ENCODE data around the gene TLX2.

The TLX2 gene

DNA sequence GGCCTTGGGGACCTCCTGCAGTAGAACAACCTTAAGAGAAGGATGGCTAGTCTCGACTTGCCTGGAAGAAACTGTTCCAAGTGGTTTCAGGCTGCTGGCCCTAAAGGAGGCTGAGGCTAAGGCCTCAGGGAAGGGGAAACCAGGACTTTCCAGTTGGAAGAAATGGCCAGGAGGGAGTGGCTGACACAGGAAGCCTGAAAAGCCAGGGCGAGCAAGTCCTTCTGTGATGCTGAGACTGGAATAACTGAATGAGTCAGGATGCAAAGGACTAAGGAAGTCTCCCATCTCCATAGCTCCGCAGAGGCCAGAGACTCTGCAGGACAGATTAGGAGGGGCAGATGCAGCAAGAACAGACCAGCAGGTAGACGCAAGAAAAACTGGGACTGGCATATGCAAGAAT, 22.9 kb downstream of the TLX2 start:
- no peak overlapping the region for H2AFZ ChIP-seq (ENCODE audit: low read depth, low read length)
- peaks cover 15% of the 10 kb centered on the region for H3K36me3 ChIP-seq (ENCODE audit: insufficient read depth, low read length)
- H3K27me3 ChIP-seq (ENCODE audit: insufficient read depth, low read length): no peaks in the 10 kb centered on the region
- no peak overlapping the region for H3K4me3 ChIP-seq (ENCODE audit: low read length)
- H3K9me3 ChIP-seq (ENCODE audit: low read length): no peaks in the 10 kb centered on the region
- peaks cover 2% of the 10 kb centered on the region for H3K4me1 ChIP-seq (ENCODE audit: insufficient read depth, low read length)

DNA sequence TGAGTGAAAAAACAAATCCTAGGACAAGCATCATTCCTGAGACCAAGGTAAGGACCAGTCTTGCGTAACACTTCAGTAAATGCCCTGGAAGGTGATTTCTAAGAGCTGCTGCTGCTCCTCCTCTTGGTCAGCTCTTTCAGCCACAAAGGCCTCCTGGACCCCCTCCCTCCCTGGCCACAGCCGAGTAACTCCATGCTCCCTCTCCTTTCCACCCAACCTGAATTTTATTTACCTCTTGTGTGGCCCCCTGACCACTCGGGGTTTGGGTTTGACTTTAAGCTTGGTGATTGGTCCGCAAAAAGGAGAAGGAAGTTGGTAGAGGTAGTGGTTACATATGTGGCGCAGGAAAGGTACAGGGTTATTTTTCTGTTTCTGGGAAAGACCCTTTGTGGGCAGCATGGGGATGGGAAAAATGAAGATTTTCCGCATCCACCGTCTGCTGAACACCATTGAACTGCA, 24.7 kb downstream of the TLX2 start:
- peaks cover 4% of the 10 kb centered on the region for H3K36me3 ChIP-seq (ENCODE audit: insufficient read depth, low read length)
- no peaks in the 10 kb centered on the region for H3K4me1 ChIP-seq (ENCODE audit: insufficient read depth, low read length)
- H2AFZ ChIP-seq (ENCODE audit: low read depth, low read length): no peak overlapping the region
- H3K9me3 ChIP-seq (ENCODE audit: low read length): no peaks in the 10 kb centered on the region
- H3K27me3 ChIP-seq (ENCODE audit: insufficient read depth, low read length): no peaks in the 10 kb centered on the region
- no peak overlapping the region for H3K4me3 ChIP-seq (ENCODE audit: low read length)

- Histone ChIP-seq H3K9me3 (ENCODE audit: low read length) (no peaks in the 10 kb centered on the region), H3K36me3 (ENCODE audit: insufficient read depth, low read length) (no peaks in the 10 kb centered on the region), H2AFZ (ENCODE audit: low read depth, low read length) (no peak overlapping the region), H3K27me3 (ENCODE audit: insufficient read depth, low read length) (no peaks in the 10 kb centered on the region), H3K4me3 (ENCODE audit: low read length) (no peak overlapping the region), H3K4me1 (ENCODE audit: insufficient read depth, low read length) (no peaks in the 10 kb centered on the region)
Observed at GRCh38 chr2:74540291-74540690, 26.0 kb downstream of the TLX2 start.

DNA sequence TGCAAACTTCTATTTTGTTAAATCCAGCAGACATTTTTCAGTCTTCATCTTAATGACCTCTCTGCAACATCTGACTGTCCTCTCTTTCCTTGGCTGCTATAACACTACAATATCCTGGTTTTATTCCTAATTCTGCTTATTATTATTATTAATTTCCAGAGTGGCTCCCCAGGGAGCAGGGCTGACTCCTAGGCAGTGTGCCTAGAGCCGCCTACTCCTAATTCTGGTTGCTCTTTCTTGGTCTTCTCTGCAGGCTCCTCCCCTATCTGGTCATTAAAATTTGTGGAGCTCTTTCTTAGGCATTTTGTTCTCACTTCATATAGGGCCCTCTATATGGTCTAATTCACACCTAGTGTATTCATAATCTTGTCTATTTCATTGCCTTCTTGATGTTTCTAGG, 28.7 kb downstream of the TLX2 start:
- Histone ChIP-seq H3K4me1 (ENCODE audit: insufficient read depth, low read length) (no peaks in the 10 kb centered on the region), H3K27me3 (ENCODE audit: insufficient read depth, low read length) (no peaks in the 10 kb centered on the region), H3K36me3 (ENCODE audit: insufficient read depth, low read length) (no peaks in the 10 kb centered on the region), H3K9me3 (ENCODE audit: low read length) (no peaks in the 10 kb centered on the region), H3K4me3 (ENCODE audit: low read length) (no peak overlapping the region), H2AFZ (ENCODE audit: low read depth, low read length) (no peak overlapping the region)

DNA sequence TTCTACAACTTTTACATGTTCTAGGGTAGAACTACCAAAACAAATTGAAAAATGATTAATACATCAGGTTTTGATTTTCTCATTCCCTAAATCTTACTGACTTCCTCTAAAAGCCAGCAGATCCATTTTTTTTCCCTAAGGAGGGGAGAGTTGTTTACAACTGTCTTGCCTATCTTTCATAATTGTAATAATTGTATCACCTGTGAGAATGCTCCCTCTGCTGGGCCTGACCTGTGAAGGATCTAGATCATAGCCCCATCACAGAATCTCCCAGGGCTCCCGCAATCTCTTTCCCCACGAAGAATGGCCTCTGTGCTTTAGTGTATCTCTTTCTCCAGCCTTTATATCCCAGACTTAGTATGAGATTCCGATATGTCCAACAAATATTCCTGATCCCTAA, 30.4 kb downstream of the TLX2 start:
- Histone ChIP-seq H3K4me1 (ENCODE audit: insufficient read depth, low read length) (no peaks in the 10 kb centered on the region), H2AFZ (ENCODE audit: low read depth, low read length) (no peak overlapping the region), H3K36me3 (ENCODE audit: insufficient read depth, low read length) (peaks cover 11% of the 10 kb centered on the region)

DNA sequence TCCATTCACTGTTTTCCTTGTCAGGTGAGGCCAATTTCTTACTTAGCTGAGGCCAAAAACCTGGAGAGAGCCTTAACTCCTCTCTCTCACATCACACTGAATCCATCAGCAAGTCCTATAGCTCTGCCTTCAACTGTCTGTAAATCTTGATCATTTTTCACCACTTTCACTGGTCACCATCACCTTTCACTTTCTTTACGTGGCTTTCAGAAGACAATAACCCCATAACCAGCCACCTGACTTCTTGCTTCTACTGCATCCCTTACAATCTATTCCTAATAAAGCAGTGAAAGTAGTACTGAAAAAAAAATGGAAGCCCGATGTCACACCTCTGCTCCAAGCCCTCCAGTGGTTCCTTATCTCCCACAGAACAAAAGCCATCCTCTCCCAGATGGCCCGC, 31.8 kb downstream of the TLX2 start:
- Histone ChIP-seq H3K4me1 (ENCODE audit: insufficient read depth, low read length) (no peaks in the 10 kb centered on the region), H3K27me3 (ENCODE audit: insufficient read depth, low read length) (no peaks in the 10 kb centered on the region), H2AFZ (ENCODE audit: low read depth, low read length) (no peak overlapping the region), H3K36me3 (ENCODE audit: insufficient read depth, low read length) (peaks cover 21% of the 10 kb centered on the region), H3K4me3 (ENCODE audit: low read length) (no peak overlapping the region), H3K9me3 (ENCODE audit: low read length) (peaks cover 3% of the 10 kb centered on the region)

More for the DNA sequence above, 30.4 kb downstream of the TLX2 start:
- Histone ChIP-seq H3K27me3 (ENCODE audit: insufficient read depth, low read length) (no peaks in the 10 kb centered on the region), H3K9me3 (ENCODE audit: low read length) (no peaks in the 10 kb centered on the region), H3K4me3 (ENCODE audit: low read length) (no peak overlapping the region)

DNA sequence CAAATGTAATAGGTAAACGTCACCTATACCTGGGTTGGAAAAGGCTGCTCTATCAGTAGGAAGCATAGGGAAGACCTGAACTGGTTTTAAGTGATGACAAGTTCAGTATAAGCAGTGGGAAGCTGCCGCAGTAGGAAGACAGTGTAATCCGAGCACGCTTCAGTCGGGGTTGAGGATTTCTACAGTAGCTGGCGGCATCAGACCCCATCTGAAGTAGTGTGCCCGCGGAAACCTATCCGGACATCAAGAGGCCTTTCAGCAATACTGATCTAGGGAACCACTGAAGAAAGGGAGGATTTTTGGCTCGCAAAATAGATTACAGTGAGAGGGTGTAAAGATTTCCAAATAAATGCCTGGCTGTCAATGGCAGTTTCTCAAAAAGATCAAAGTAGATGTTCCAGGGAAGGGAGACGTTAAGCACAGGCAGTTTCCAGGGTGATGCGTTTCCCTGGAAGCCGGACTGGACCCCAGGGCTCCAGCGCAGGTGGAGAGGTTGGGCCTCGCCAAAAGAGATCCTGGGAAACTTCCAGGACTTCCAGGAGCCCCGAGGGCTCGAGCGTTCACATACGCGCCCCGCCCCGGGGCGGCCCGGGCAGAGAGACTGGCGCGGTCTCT, 34.1 kb downstream of the TLX2 start:
- peaks cover 3% of the 10 kb centered on the region for H3K9me3 ChIP-seq (ENCODE audit: low read length)

GRCh38 chr2:74548900-74549826, 34.9 kb downstream of the TLX2 start:
- H2AFZ ChIP-seq (ENCODE audit: low read depth, low read length): no peak overlapping the region
- H3K36me3 ChIP-seq (ENCODE audit: insufficient read depth, low read length): peaks cover 25% of the 10 kb centered on the region
- no peak overlapping the region for H3K4me3 ChIP-seq (ENCODE audit: low read length)
- H3K27me3 ChIP-seq (ENCODE audit: insufficient read depth, low read length): no peaks in the 10 kb centered on the region
- peaks cover 3% of the 10 kb centered on the region for H3K9me3 ChIP-seq (ENCODE audit: low read length)
- peaks cover 8% of the 10 kb centered on the region for H3K4me1 ChIP-seq (ENCODE audit: insufficient read depth, low read length)

More for the DNA sequence above, 34.1 kb downstream of the TLX2 start:
- Histone ChIP-seq H3K4me3 (ENCODE audit: low read length) (no peak overlapping the region), H3K4me1 (ENCODE audit: insufficient read depth, low read length) (peaks cover 8% of the 10 kb centered on the region), H3K36me3 (ENCODE audit: insufficient read depth, low read length) (peaks cover 25% of the 10 kb centered on the region), H2AFZ (ENCODE audit: low read depth, low read length) (no peak overlapping the region), H3K27me3 (ENCODE audit: insufficient read depth, low read length) (no peaks in the 10 kb centered on the region)

- Histone ChIP-seq H3K27me3 (ENCODE audit: insufficient read depth, low read length) (no peaks in the 10 kb centered on the region), H3K9me3 (ENCODE audit: low read length) (peaks cover 3% of the 10 kb centered on the region), H2AFZ (ENCODE audit: low read depth, low read length) (no peak overlapping the region), H3K4me1 (ENCODE audit: insufficient read depth, low read length) (peaks cover 9% of the 10 kb centered on the region), H3K4me3 (ENCODE audit: low read length) (no peak overlapping the region), H3K36me3 (ENCODE audit: insufficient read depth, low read length) (peaks cover 25% of the 10 kb centered on the region)
Observed at GRCh38 chr2:74550231-74550630, 36.0 kb downstream of the TLX2 start.

DNA sequence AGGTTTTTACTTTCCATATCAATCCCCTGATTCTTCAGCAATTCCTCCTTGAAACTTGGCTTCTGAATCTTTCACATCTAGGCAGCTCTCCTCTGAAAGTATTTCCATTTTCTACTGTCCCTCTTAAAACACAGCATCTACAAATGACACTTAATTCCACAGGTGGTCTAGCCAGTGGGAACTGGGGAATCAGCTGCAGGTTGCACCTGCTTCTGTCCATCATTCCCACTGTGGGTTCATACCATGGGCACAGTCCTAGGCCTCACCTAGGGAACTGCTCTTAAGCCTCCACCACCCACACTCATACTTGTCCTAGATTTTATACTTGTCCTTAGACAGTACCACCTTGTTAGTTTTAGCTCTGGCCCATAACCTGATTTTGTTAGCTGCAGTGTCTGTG, 37.3 kb downstream of the TLX2 start:
- H3K4me3 ChIP-seq (ENCODE audit: low read length): no peak overlapping the region
- H3K4me1 ChIP-seq (ENCODE audit: insufficient read depth, low read length): peaks cover 13% of the 10 kb centered on the region
- H3K36me3 ChIP-seq (ENCODE audit: insufficient read depth, low read length): peaks cover 28% of the 10 kb centered on the region
- peaks cover 3% of the 10 kb centered on the region for H3K9me3 ChIP-seq (ENCODE audit: low read length)
- H3K27me3 ChIP-seq (ENCODE audit: insufficient read depth, low read length): no peaks in the 10 kb centered on the region
- H2AFZ ChIP-seq (ENCODE audit: low read depth, low read length): no peak overlapping the region

DNA sequence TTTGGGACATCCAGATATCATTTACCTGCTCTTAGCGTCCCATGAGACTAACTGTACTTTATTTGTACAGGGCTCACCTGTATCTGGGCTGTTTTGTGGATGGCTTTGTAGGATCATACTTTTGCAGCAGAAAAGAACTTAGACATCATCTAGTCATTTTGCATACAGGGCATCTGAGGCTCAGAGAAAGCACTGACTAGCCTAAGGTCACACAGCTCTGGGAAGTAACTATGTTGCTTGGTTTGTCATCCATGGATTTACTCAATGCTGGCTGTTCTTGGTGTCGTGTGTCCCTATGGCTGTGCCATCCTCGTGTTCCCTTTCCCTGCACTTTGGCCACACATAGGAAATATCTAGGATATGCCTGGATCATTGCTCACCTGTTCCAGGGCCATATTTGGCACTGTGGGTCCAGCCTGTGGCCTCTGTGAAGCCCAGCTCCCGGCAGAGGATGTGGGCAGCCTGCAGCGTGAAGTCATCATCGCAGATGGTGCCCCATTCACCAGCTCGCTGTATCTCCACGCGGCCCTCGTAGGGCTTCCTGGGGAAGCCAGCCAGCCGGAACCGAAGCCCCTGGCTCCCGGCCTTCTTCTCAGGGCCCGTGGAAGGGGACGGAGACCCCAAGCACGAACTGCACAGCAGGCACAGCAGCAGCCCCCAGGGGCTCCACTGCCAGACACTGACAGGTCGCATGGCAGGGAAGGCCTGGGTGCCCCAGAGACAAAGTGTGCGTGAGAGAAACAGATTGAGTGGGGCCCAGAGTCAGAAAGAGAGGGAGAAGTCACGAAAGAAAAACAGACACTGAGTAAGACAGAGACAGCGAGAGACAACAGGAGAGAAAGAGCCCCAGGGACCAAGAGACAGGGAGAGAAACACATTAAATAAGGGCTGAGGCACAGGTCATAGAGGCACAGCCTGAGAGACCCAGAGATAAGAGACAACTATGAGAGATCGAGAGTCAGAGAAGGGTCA, 38.0 kb downstream of the TLX2 start:
- H3K9me3 ChIP-seq (ENCODE audit: low read length): peaks cover 3% of the 10 kb centered on the region
- H3K27me3 ChIP-seq (ENCODE audit: insufficient read depth, low read length): no peaks in the 10 kb centered on the region
- peak overlapping the region; percentile 63 for H3K4me3 ChIP-seq (ENCODE audit: low read length)
- H3K4me1 ChIP-seq (ENCODE audit: insufficient read depth, low read length): peaks cover 13% of the 10 kb centered on the region
- no peak overlapping the region for H2AFZ ChIP-seq (ENCODE audit: low read depth, low read length)
- peaks cover 29% of the 10 kb centered on the region for H3K36me3 ChIP-seq (ENCODE audit: insufficient read depth, low read length)

DNA sequence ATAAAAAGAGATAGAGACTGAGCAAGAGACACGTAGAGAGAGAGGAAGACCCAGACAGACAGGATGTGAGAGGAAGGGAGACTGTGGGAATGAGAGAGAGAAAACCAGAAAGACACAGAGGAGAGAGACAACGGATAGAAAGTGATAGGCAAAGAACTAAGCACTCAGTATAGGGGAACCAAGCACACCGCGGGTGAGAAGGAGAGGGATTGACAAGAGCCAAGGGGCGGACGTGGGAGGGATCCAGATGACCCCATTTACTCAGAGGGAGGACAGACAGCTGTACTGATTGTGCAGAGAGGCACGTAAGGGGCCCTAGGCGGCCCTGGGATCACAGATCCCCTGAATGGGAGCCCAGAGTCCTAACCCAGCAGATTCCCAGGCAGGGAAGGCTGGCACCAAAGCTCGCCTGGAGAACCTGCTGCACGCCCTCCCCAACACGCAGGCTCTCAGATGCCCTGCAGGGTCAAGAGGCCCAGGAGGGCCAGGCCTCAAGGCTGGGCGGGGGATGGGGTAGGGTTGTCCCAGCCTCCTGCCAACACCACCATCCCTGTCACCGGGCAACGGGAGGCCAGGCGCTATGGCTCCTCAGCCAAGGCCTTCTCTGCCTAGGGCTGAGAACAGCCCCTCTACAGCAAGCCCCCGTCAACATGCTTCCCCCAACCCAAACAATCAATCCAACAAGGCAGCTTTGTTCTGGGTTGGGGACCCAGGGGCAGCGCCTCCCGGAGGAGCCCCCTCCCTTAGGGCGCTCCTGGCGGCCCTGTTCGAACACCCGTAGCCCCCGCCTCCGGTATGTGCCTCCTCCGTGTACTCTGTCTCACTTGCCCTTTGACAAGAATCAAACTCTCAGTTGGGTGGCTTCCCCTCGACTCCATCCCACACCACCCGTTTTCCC, 38.9 kb downstream of the TLX2 start:
- Histone ChIP-seq H3K4me3 (ENCODE audit: low read length) (peak overlapping the region; percentile 63), H3K9me3 (ENCODE audit: low read length) (peaks cover 3% of the 10 kb centered on the region), H3K4me1 (ENCODE audit: insufficient read depth, low read length) (peaks cover 13% of the 10 kb centered on the region), H3K27me3 (ENCODE audit: insufficient read depth, low read length) (no peaks in the 10 kb centered on the region), H2AFZ (ENCODE audit: low read depth, low read length) (peak overlapping the region; percentile 94), H3K36me3 (ENCODE audit: insufficient read depth, low read length) (peaks cover 28% of the 10 kb centered on the region)
